HG02938 (cell line): ENCODE measurements around the gene DHRS2.
"Not testable (repeated sequence)": the region's sequence is repeated elsewhere in the genome, so short reads cannot be mapped to it uniquely, and the experiment has no call there.

ENCODE experiments used
- ATAC-seq: cut with Tn5 transposase; IDR thresholded peaks from one replicate; pipeline ENCODE4 v1.9.1; 2021; ENCODE audit warnings: mild to moderate bottlenecking, moderate library complexity; ENCODE audit not compliant: unreplicated experiment

The DHRS2 gene

DNA sequence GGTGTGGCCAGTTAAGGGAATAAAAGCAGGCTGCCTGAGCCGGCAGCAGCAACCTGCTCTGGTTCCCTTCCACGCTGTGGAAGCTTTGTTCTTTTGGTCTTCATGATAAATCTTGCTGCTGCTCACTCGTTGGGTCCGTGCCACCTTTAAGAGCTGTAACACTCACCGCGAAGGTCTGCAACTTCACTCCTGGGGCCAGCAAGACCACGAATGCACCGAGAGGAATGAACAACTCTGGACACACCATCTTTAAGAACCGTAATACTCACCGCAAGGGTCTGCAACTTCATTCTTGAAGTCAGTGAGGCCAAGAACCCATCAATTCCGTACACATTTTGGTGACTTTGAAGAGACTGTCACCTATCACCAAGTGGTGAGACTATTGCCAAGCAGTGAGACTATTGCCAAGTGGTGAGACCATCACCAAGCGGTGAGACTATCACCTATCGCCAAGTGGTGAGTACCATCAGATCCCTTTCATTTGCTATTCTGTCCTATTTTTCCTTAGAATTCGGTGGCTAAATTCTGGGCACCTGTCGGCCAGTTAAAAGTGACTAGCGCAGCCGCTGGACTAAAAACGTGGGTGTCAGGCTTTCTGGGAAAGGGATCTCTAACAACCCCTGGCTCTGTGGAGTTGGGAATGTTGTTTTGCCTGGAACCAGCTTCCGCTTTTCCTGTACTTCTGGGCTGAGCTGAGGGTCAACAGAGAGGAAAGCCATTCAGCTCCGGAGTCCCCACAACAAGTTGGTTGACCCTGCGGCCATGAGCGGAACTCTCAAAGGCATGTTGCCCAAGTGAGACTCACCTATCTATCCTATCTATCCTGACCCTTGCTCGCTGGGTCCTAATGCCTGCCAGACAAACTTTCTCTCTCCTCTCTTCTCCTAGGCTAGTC lies at the start of gene DHRS2:
DHRS2 (plus strand) TSS at position 48 of the 895 bp plus-strand sequence. CDS start 2,501 bp downstream, outside the sequence.
- no peak for ATAC-seq

- peak; percentile 94 for ATAC-seq
These were observed 47.1 kb upstream of the DHRS2 start for GRCh38 chr14:23588884-23589598.

GRCh38 chr14:23589606-23590005 lies 46.6 kb upstream of the DHRS2 start:
- ATAC-seq: no peak

DNA sequence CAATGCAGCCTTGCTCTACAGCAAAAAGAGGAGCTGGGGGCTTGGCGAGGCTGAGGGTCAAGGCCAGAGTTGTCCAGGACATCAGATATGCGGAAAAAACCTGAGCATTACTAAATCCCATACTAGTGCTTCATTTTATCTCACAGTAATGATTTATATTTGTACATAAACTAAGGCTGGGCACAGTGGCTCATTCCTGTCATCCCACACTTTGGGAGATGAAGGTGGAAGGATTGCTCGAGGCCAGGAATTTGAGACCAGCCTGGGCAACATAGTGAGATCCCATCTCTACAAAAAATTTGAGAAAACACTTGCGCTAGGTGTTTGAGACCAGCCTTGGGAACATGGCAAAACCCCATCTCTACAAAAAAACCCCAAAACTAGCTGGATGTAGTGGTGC lies 46.0 kb upstream of the DHRS2 start:
- ATAC-seq: no peak

GRCh38 chr14:23594191-23594590 lies 42.0 kb upstream of the DHRS2 start:
- not testable (repeated sequence) for ATAC-seq

GRCh38 chr14:23600322-23600707 lies 35.8 kb upstream of the DHRS2 start:
- ATAC-seq: no peak

DNA sequence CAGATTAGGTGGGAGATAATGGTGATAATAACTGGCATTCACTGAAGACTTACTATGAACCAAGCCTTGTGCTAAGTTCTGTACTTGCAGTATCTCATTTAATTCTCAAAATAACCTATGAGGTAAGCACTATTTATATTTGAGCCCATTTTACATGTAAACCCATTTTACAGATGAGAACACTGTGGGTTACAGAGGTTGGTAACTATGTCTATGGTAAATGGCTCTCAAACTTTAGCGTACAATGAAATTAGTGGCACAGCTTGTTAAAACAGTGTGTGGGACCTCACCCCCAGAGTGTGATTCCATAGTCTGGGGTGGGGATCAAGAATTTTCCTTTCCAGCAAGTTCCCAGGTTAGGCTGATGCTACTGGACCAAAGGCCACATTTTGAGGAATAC lies 35.4 kb upstream of the DHRS2 start:
- no peak for ATAC-seq

DNA sequence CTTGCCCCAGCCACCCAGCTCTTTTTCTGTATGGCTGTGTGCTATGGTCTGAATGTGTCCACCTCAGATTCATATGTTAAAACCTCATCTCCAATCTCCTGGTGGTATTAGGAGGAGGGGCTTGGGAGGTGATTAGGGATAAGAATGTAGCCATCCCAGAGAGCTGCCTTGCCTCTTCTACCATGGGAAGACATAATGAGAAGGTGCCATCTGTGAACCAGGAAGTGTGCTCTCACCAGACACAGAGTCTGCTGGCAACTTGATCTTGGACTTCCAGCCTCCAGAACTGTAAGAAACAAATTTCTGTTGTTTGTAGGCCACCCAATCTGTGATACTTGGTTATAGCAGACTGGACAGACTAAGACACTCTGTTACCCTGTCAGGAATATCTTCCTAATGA lies 34.7 kb upstream of the DHRS2 start:
- ATAC-seq: no peak

DNA sequence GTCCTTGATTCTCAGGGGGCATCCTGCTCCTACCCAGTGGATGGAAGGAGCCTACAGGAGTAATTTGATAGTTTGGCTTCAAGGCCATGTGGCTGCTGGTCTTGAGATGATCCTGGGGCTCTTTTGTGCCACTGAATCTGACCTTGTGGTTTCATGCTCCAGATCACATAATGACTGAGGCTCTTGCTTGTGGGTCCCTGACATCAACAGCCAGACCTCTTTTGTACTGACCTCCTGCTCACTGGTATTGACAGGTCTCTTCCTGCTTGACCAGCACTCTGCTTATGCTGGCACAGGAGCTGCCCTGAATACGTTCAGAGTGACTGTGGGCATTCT lies 34.4 kb upstream of the DHRS2 start:
- no peak for ATAC-seq

DNA sequence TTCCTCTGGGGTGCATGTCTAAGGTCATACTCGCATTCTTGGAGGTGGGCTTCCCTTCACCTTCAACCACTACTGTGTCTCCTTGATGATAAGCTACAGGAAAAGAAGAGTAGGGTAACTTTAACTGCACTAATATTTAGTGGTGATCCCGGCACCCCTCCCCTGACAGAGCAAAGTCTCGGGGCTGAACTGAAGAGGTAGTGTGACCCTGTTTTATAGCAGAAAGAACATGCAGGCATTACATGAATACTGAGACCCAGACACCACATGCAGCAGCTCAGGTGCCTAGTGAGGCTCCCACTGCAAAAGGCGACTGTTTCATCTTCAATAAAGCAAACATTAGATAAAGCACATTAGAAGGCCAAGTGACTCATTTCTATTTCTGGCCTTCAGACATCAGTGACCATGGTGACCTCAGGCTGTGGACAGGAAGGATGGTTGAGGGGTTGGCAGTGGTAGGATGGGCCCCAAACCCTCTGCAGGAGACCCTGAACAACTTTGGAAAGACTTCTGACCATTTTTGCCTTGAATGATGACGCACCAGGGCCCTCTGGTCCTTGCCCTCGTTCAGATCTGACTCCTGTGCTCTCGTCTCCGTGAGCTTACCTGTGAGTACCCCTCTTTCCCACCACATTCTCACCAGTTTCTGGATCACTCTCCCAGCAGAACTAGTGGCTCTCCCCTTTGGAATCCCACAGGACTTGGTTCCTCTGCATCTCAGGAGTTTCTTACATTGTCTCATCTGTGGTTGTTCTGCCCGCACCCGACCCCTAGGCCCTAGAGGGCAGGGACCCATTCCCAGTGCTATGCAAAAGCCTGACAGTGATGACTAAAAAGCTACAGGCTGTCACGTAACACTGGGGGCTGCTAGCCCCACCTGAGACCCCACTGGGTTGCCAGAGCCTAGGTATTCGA lies 33.7 kb upstream of the DHRS2 start:
- no peak for ATAC-seq

- ATAC-seq: no peak
These were observed 33.1 kb upstream of the DHRS2 start for GRCh38 chr14:23603103-23603502.

GRCh38 chr14:23604148-23604547 lies 32.0 kb upstream of the DHRS2 start:
- ATAC-seq: no peak

DNA sequence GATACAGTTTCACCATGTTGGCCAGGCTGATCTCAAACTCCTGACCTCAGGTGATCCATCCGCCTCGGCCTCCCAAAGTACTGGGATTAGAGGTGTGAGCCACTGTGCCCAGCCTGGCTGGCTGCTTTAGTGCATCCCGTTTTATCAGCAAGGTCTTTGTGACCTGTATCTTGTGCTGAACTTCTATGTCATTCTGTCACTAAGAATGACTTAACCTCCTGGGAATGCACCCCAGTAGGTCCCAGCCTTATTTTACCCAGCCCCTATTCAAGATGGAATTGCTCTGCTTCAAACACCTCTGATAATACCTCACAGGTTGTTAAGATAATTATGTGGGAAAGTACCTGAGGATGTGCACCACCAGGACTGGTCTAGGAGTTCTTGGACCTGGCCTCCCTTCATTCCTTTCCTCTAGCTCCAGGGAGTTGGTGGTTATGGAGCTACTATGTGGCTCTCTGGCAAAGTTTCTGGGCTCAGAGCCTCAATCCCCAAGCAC lies 31.4 kb upstream of the DHRS2 start:
- ATAC-seq: no peak

DNA sequence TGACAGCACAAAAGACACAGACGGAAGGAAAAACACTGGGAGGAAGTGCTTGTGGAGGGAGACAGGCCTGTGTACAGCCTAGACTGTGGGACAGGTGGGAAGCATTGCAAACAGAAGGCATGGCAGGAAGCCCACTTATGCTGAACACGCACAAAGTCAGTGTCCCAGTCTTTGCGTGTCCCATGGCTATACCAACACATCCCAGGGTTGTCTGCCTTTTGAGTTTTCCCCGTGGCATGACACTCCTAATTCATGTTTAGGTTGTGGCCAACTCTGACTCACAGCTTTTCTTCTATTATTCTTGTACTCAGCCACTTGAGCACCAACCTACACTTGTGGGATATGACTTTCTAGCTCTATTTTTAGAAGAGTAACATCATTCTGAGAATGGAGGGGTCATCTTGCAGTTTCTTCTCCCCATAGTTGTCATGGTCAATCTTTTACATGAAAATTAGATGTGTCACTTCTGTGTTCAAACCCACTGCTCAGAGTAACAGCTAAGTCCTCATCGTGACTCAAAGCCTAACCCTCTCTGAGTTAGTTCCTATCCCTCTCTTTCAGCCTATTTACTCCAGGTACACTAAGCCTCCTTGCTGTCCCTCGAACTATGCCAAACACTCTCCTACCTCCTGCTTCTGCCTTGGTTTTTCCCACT lies 30.1 kb upstream of the DHRS2 start:
- ATAC-seq: peak; percentile 86

GRCh38 chr14:23608454-23608853 lies 27.7 kb upstream of the DHRS2 start:
- ATAC-seq: no peak

GRCh38 chr14:23609001-23609400 lies 27.2 kb upstream of the DHRS2 start:
- ATAC-seq: no peak

GRCh38 chr14:23609411-23610089 lies 26.6 kb upstream of the DHRS2 start:
- not testable (repeated sequence) for ATAC-seq

DNA sequence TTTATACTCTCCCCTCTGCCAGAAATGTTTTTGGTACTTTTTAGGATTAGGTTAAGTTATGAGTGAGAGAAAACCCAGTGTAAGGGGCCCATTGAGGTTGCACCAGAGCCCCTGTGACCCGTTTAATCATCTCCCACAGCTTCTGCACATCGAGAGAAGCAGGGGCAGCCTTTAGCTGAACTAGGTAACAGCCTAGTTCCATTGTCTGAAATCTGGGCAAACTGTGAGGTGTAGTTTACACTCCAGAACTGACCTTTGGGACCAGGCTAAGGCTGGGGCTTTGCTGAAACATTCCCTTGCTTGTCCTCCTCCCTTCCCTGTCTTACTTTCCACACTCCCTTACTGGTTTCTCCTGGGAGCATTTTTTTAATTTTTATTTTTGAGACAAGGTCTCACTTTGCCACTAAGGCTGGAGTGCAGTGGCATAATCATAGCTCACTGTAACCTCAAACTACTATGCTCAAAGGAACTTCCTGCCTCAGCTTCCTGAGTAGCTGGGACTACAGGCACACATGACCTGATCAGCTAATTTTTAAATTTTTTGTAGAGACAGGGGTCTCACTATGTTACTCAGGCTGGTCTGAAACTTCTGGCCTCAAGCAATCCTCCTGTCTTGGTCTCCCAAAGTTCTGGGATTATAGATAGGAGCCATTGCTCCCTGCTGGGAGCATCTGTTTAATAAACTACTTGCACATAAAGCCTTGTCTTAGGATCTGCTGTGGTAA lies 25.9 kb upstream of the DHRS2 start:
- no peak for ATAC-seq

DNA sequence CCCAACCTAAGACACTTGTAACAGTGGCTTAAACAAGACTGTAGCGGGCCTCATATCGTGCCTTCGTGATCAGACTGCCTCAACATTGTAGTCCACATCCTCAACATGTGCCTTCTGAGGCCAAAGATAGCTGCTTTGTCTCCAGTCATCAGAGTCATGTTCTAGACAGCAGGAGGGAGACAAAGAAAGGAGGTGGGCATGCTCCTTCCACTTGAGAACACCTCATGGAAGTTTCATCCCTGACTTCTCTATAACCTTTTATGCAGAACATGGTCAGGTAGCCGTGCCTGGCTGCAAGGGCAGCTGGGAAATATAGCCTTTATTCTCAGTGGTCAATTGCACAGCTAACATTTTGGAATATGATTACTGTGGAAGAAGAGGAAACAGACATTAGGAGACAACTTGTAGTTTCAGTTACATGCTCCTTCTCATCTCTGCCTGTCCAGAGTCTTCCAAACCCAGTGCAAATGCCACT lies 25.3 kb upstream of the DHRS2 start:
- ATAC-seq: no peak
